Measurements from ENCODE around the gene TMEM229B. TPM values are rescaled to one million over a fixed set of nuclear protein-coding genes. Genes with fewer than 3 reads are reported as not detected.

Gene TMEM229B
- total RNA-seq, 4 donors from 2014 or later, result 2.7 to 6.1 (median 5.7) TPM; not detected in 1

DNA sequence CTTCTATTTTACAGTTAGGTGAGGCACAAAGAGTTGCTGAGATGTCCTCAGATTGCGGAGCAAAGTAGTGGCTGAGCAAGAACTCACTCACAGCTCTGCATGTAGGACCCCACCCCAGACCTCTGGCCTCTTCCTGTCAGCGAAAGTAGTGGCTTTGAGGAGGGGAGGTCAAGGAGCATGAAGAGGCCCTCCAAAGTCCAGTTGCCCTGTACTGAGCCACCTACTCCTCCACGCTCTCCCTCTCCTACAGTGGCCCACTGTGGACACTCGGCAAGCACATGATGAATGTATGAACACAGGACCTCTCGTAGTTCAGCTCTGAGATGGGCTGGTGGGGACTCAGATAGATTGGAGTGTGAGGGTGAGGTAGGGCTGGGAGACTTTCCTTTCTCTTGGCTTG lies 39.2 kb upstream of the TMEM229B start:
- H3K4me3 ChIP-seq, result no peak overlapping the region
- H3K9me3 ChIP-seq, result no peaks in the 10 kb centered on the region
- peaks cover 0 to 9% of the 10 kb centered on the region in 2 donors for H3K27me3 ChIP-seq
- 70 to 84% methylated on average over 5 of the region's 5 CpGs for WGBS, 2 donors
- no peak overlapping the region for H3K27ac ChIP-seq
- TF ChIP-seq, protein P1, sequence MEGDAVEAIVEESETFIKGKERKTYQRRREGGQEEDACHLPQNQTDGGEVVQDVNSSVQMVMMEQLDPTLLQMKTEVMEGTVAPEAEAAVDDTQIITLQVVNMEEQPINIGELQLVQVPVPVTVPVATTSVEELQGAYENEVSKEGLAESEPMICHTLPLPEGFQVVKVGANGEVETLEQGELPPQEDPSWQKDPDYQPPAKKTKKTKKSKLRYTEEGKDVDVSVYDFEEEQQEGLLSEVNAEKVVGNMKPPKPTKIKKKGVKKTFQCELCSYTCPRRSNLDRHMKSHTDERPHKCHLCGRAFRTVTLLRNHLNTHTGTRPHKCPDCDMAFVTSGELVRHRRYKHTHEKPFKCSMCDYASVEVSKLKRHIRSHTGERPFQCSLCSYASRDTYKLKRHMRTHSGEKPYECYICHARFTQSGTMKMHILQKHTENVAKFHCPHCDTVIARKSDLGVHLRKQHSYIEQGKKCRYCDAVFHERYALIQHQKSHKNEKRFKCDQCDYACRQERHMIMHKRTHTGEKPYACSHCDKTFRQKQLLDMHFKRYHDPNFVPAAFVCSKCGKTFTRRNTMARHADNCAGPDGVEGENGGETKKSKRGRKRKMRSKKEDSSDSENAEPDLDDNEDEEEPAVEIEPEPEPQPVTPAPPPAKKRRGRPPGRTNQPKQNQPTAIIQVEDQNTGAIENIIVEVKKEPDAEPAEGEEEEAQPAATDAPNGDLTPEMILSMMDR (IDR thresholded peaks at IDR 0.05), result no peak
- TF ChIP-seq EP300 (IDR thresholded peaks at IDR 0.05) (no peak), POLR2A (IDR thresholded peaks at IDR 0.05) (no peak)
- no peak for DNase-seq (ENCODE audit: low spot score in 2 of 2)
- peaks cover 0 to 21% (median 8%) of the 10 kb centered on the region in 4 donors for H3K4me1 ChIP-seq
- no peaks in the 10 kb centered on the region for H3K36me3 ChIP-seq

DNA sequence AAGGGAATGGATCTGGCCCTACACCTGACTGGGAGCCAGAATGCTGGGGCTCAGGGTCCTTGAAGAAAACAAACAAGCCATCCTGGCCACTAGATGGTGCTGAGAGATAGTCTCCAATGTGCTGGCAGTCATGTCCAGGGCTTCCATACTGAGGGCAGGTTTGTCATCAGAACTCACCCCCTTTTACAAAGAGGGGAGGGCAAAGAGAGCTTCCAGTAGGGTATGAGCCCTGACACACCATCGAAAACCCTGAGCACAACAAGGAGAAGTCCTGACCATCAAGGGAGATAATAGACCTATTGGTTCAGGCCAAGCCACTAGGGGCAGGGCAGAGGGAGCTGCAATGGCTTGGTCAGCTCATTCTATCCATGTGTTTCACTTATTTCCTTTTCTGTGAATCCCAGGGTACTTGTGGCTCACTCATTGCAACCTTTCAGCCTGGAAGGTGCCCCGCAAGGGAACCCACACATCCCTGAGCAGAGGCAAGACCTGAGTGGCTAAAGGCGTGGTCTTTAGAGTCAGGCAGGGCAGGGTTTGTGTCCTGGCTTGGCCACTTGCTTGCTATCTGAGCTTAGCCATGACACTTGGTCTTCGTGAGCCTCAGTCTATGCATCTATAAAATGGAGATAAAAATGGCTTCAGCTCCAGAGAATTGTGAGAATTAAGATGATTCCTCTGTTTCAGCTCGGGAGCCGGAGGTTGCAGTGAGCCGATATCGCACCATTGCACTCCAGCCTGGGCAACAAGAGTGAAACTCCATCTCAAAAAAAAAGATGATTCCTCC lies 38.3 kb upstream of the TMEM229B start:
- H3K4me3 ChIP-seq, result no peak overlapping the region
- peaks cover 0 to 20% (median 8%) of the 10 kb centered on the region in 4 donors for H3K4me1 ChIP-seq
- no peaks in the 10 kb centered on the region for H3K9me3 ChIP-seq
- no peak for TF ChIP-seq POLR2A (IDR thresholded peaks at IDR 0.05)
- TF ChIP-seq, protein P1 (IDR thresholded peaks at IDR 0.05), result peak; percentile 34 to 67 (median 55)
- H3K27ac ChIP-seq, result no peak overlapping the region
- peaks cover 0 to 10% of the 10 kb centered on the region in 2 donors for H3K27me3 ChIP-seq
- peak in 1 of 2 donors; percentile 45 for DNase-seq (ENCODE audit: low spot score in 2 of 2)
- H3K36me3 ChIP-seq, result no peaks in the 10 kb centered on the region
- 83% methylated on average over 8 of the region's 8 CpGs for WGBS, 2 donors

DNA sequence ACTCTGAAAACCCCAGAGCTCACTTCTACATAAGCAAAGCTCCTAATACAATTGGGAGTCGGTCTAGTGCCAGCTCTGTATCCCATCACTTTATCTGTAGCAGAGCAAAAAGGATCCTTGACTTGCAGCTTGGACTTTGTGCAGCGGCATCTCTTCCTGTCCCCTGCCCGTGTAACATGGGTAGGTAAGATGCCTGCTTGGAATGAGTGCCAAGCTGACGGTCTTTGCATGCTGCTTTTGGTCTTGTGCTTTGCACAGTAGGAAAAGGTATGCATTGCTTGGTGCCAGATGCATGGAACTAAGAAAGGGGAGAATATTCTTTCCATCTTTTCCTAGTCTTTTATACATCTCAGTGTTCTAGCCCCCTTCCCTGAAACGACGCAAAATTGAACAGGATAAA lies 37.7 kb upstream of the TMEM229B start:
- no peak overlapping the region for H3K4me3 ChIP-seq
- no peak for DNase-seq (ENCODE audit: low spot score in 2 of 2)
- H3K9me3 ChIP-seq, result no peaks in the 10 kb centered on the region
- TF ChIP-seq, protein P1 (IDR thresholded peaks at IDR 0.05), result no peak
- TF ChIP-seq EP300 (IDR thresholded peaks at IDR 0.05), result no peak
- TF ChIP-seq POLR2A (IDR thresholded peaks at IDR 0.05), result no peak
- no peaks in the 10 kb centered on the region for H3K36me3 ChIP-seq
- peaks cover 0 to 20% (median 8%) of the 10 kb centered on the region in 4 donors for H3K4me1 ChIP-seq
- H3K27ac ChIP-seq, result no peak overlapping the region
- peaks cover 0 to 10% of the 10 kb centered on the region in 2 donors for H3K27me3 ChIP-seq
- WGBS, 2 donors, result 61 to 69% methylated on average over 6 of the region's 6 CpGs

DNA sequence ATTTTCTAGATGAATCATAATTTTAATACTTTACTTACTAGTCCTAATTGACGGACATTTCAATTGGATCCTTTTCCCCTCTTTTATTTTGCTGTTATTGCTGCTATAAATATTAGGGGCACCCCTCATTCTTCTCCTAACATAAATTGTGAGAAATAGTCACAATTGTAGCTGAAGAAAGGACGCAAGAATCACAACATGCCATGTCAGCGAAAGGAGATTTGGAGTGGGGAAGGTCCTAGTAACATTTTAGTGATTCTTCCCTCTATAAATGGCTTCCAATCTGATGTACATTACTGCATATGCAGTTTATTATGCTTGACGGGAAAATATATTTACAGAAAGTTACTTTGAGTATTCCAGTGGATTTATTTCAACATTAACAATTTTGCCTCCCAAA lies 36.9 kb upstream of the TMEM229B start:
- Histone ChIP-seq H3K4me1 (peaks cover 0 to 20% (median 8%) of the 10 kb centered on the region in 4 donors), H3K4me3 (no peak overlapping the region), H3K27me3 (peaks cover 0 to 10% of the 10 kb centered on the region in 2 donors), H3K9me3 (no peaks in the 10 kb centered on the region), H3K36me3 (no peaks in the 10 kb centered on the region), H3K27ac (no peak overlapping the region)
- DNase-seq (ENCODE audit: low spot score in 2 of 2), result no peak
- no peak for TF ChIP-seq POLR2A (IDR thresholded peaks at IDR 0.05)
- no peak for TF ChIP-seq EP300 (IDR thresholded peaks at IDR 0.05)
- TF ChIP-seq, protein P1 (IDR thresholded peaks at IDR 0.05), result no peak
- WGBS, 2 donors, result 75 to 91% methylated on average over 4 of the region's 4 CpGs

DNA sequence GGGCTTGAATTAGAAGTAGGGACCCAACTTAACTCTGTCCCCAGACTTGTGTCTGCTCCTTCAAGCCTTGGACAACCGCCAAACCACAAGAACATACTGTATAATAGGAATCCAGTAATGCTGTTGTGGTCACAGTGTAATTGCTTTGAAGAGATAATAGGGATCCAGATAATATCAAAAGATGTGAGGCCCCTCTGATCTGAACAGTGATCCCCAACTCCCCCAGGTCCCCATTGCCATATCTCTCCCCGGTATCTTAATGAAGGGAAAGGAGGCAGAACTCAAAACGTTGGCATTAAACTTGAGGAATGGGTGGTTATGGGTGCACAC lies 36.1 kb upstream of the TMEM229B start:
- no peak overlapping the region for H3K27ac ChIP-seq
- no peak for DNase-seq (ENCODE audit: low spot score in 2 of 2)
- H3K4me1 ChIP-seq, result peaks cover 0 to 20% (median 8%) of the 10 kb centered on the region in 4 donors
- no peaks in the 10 kb centered on the region for H3K36me3 ChIP-seq
- TF ChIP-seq, protein P1 (IDR thresholded peaks at IDR 0.05), result no peak
- no peak for TF ChIP-seq POLR2A (IDR thresholded peaks at IDR 0.05)
- no peak for TF ChIP-seq EP300 (IDR thresholded peaks at IDR 0.05)
- 60 to 68% methylated on average over 3 of the region's 3 CpGs for WGBS, 2 donors
- H3K4me3 ChIP-seq, result no peak overlapping the region
- no peaks in the 10 kb centered on the region for H3K9me3 ChIP-seq
- peaks cover 0 to 10% of the 10 kb centered on the region in 2 donors for H3K27me3 ChIP-seq
